ENCODE results near the gene CLIC5.

DNA sequence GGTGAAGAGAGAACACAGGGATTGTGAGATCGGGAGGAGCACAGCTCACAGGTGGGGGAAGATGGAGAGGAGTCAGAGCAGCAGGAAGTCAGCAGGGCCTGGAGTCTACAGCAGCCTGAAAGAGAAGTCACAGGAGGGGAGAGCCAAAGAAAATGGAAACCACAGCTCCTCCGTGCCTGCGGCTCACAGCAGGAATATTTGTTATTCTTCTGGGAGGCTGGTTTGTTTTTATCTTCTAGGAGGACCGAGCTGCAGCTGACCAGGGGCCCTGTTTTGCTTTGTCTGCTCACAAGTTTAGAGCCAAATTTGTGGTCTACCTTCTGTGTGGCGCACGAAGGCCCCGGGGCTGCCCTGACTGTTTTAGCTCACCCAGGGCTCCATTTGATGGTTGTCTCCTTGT, 81.8 kb downstream of the CLIC5 start:
- TF ChIP-seq, protein P1, sequence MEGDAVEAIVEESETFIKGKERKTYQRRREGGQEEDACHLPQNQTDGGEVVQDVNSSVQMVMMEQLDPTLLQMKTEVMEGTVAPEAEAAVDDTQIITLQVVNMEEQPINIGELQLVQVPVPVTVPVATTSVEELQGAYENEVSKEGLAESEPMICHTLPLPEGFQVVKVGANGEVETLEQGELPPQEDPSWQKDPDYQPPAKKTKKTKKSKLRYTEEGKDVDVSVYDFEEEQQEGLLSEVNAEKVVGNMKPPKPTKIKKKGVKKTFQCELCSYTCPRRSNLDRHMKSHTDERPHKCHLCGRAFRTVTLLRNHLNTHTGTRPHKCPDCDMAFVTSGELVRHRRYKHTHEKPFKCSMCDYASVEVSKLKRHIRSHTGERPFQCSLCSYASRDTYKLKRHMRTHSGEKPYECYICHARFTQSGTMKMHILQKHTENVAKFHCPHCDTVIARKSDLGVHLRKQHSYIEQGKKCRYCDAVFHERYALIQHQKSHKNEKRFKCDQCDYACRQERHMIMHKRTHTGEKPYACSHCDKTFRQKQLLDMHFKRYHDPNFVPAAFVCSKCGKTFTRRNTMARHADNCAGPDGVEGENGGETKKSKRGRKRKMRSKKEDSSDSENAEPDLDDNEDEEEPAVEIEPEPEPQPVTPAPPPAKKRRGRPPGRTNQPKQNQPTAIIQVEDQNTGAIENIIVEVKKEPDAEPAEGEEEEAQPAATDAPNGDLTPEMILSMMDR (IDR thresholded peaks at IDR 0.05), result no peak
- TF ChIP-seq POLR2A (IDR thresholded peaks at IDR 0.05), result no peak
